Measurements from ENCODE around the gene COL27A1. TPM values are rescaled to one million over a fixed set of nuclear protein-coding genes. Genes with fewer than 3 reads are reported as not detected.

Gene COL27A1
- total and polyA plus RNA-seq, 2 donors from 2014 or later = 13.6 to 45.6 TPM

- no peaks in the 10 kb centered on the region for H3K4me1 ChIP-seq (ENCODE audit: control insufficient read depth in 2 of 3, insufficient read depth in 2 of 3, low read depth in 1 of 3, low read length in 3 of 3)
- FAIRE-seq (no peak), DNase-seq (peak in 1 of 5 donors; percentile 29)
- intact Hi-C loops (cut with DNase I) = no loop called here
- H3K9ac ChIP-seq (ENCODE audit: low read length in 3 of 3) = no peak overlapping the region
- no peaks in the 10 kb centered on the region for H3K36me3 ChIP-seq (ENCODE audit: control insufficient read depth in 2 of 3, insufficient read depth in 3 of 3, low read length in 3 of 3)
- H3K27me3 ChIP-seq (ENCODE audit: control insufficient read depth, insufficient read depth, low read length) = no peaks in the 10 kb centered on the region
- no peaks in the 10 kb centered on the region for H3K9me3 ChIP-seq (ENCODE audit: control insufficient read depth in 2 of 3, insufficient read depth in 1 of 3, low read length in 3 of 3)
- H3K27ac ChIP-seq (ENCODE audit: low read depth in 2 of 2, low read length in 2 of 2) = peak overlapping the region in 1 of 2 donors; percentile 14
- no peak for TF ChIP-seq CTCF (IDR thresholded peaks at IDR 0.05; ENCODE audit: borderline replicate concordance, extremely low read depth, insufficient read depth)
- H3K4me3 ChIP-seq (ENCODE audit: low read length in 3 of 3) = no peak overlapping the region
Observed at GRCh38 chr9:114139071-114139470, 16.3 kb upstream of the COL27A1 start.

GRCh38 chr9:114140401-114140800, 14.9 kb upstream of the COL27A1 start:
- Histone ChIP-seq H3K4me1 (ENCODE audit: control insufficient read depth in 2 of 3, insufficient read depth in 2 of 3, low read depth in 1 of 3, low read length in 3 of 3) (no peaks in the 10 kb centered on the region), H3K27me3 (ENCODE audit: control insufficient read depth, insufficient read depth, low read length) (no peaks in the 10 kb centered on the region), H3K4me3 (ENCODE audit: low read length in 3 of 3) (no peak overlapping the region), H3K36me3 (ENCODE audit: control insufficient read depth in 2 of 3, insufficient read depth in 3 of 3, low read length in 3 of 3) (no peaks in the 10 kb centered on the region), H3K9ac (ENCODE audit: low read length in 3 of 3) (no peak overlapping the region), H3K9me3 (ENCODE audit: control insufficient read depth in 2 of 3, insufficient read depth in 1 of 3, low read length in 3 of 3) (no peaks in the 10 kb centered on the region), H3K27ac (ENCODE audit: low read depth in 2 of 2, low read length in 2 of 2) (no peak overlapping the region)
- FAIRE-seq = no peak
- no peak for DNase-seq
- intact Hi-C loops (cut with DNase I) = no loop called here
- TF ChIP-seq CTCF (IDR thresholded peaks at IDR 0.05; ENCODE audit: borderline replicate concordance, extremely low read depth, insufficient read depth) = no peak

GRCh38 chr9:114140850-114141249, 14.5 kb upstream of the COL27A1 start:
- no peak for TF ChIP-seq CTCF (IDR thresholded peaks at IDR 0.05; ENCODE audit: borderline replicate concordance, extremely low read depth, insufficient read depth)
- intact Hi-C loops (cut with DNase I) = no loop called here
- Histone ChIP-seq H3K9ac (ENCODE audit: low read length in 3 of 3) (no peak overlapping the region), H3K27me3 (ENCODE audit: control insufficient read depth, insufficient read depth, low read length) (no peaks in the 10 kb centered on the region), H3K4me3 (ENCODE audit: low read length in 3 of 3) (no peak overlapping the region), H3K9me3 (ENCODE audit: control insufficient read depth in 2 of 3, insufficient read depth in 1 of 3, low read length in 3 of 3) (no peaks in the 10 kb centered on the region), H3K36me3 (ENCODE audit: control insufficient read depth in 2 of 3, insufficient read depth in 3 of 3, low read length in 3 of 3) (no peaks in the 10 kb centered on the region), H3K27ac (ENCODE audit: low read depth in 2 of 2, low read length in 2 of 2) (no peak overlapping the region), H3K4me1 (ENCODE audit: control insufficient read depth in 2 of 3, insufficient read depth in 2 of 3, low read depth in 1 of 3, low read length in 3 of 3) (no peaks in the 10 kb centered on the region)
- no peak for FAIRE-seq
- peak in 1 of 5 donors; percentile 29 for DNase-seq

All from kidney (tissue), 14 donors.